H1 (cell line): ENCODE results near the gene CYBA.

Experiments
- POLR2A ChIP-seq, 2 experiments: IDR thresholded peaks; 1 replicate in 1 of 2; 2 replicates in 1 of 2; pipeline ENCODE4 v1.6.1; 2011; ENCODE audit warnings: low read depth in 2 of 2, low read length in 2 of 2, mild to moderate bottlenecking in 2 of 2; ENCODE audit errors: control extremely low read depth in 1 of 2
- TAF1 ChIP-seq: IDR thresholded peaks from 2 replicates; pipeline ENCODE4 v1.6.1; 2011; ENCODE audit warnings: mild to moderate bottlenecking, low read depth, low read length

DNA sequence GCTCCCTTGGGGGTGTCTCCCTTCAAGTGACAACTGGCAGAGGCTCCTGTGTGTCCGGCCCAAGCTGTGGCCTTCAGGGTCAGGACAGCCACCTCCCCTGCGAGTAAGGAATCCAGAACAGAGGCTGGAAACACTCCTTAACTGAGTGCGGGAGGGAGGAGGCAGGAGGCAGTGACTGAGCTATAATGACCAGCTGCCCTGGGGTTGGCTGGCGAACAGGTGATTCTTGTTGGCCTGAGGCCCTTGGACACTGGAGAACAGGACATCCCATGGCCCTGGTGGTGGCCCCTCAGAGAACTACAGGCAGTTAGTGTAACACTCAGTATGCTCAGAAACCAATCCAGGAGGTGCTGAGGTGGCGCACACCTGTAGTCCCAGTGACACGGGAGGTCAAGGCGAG lies 44.9 kb upstream of the CYBA start:
- TF ChIP-seq POLR2A (IDR thresholded peaks at IDR 0.05; ENCODE audit: control extremely low read depth in 1 of 2, low read depth in 2 of 2, low read length in 2 of 2) (no peak), TAF1 (no peak)
